Testis (tissue), 3 donors: ENCODE data around the gene GLT1D1. TPM values are rescaled to one million over a fixed set of nuclear protein-coding genes. Genes with fewer than 3 reads are reported as not detected.

ENCODE experiments used
- DNase-seq: peaks from one replicate; pipeline ENCODE4 v3.0.0-alpha.2; 2019
- H3K27ac ChIP-seq, 2 donors: fragments of 200-600 bp; sonication (generic); one replicate each; pipeline ENCODE4 v1.5.1; 2019
- H3K27me3 ChIP-seq: fragments of 200-600 bp; sonication (generic); one replicate; pipeline ENCODE4 v1.5.1; 2019
- H3K36me3 ChIP-seq: fragments of 200-600 bp; sonication (generic); one replicate; pipeline ENCODE4 v1.5.1; 2017; ENCODE audit warnings: low read depth; ENCODE audit errors: missing control alignments
- H3K4me1 ChIP-seq: fragments of 200-600 bp; sonication (generic); one replicate; pipeline ENCODE4 v1.5.1; 2019
- H3K4me3 ChIP-seq, 2 donors: fragments of 200-600 bp; sonication (generic); one replicate each; pipeline ENCODE4 v1.5.1; 2017 to 2019
- H3K9me3 ChIP-seq: fragments of 200-600 bp; sonication (generic); one replicate; pipeline ENCODE4 v1.5.1; 2017
- CTCF ChIP-seq, 3 experiments: fragments of 450-650 bp in 2 of 3; fragments of 200-600 bp in 1 of 3; sonication (generic) in 1 of 3; IDR thresholded peaks; one replicate each; pipeline ENCODE4 v1.5.1; 2016 to 2019; ENCODE audit warnings: antibody characterized with exemption in 3 of 3, mild to moderate bottlenecking in 2 of 3, moderate library complexity in 1 of 3
- POLR2A ChIP-seq: fragments of 450-650 bp; IDR thresholded peaks from one replicate; pipeline ENCODE4 v1.6.1; 2017; ENCODE audit warnings: antibody characterized with exemption, mild to moderate bottlenecking, moderate library complexity
- WGBS, 2 donors: methylation state at CpG; one replicate each; pipeline ENCODE4 v1.1.5; 2018; 5-methylcytosine and 5-hydroxymethylcytosine counted together
- intact Hi-C: fragments of 100-400 bp; cut with DNase I; formaldehyde crosslinking; loops from one replicate; pipeline ENCODE4 v1.15.1; 2023; ENCODE audit warnings: low total_unique reads
- polyA plus RNA-seq: library from polyadenylated mRNA; stranded (reverse); fragments of 350-450 nt; fragmentation: Illumina TruSeq; extraction: RNeasy Lipid Tissue Mini Kit (QIAGEN cat#74804); gene quantifications from one replicate; pipeline ENCODE4 v1.2.3, GENCODE V29; 2014; ENCODE audit warnings: low read depth, low replicate concordance; ENCODE audit not compliant: insufficient read depth
- total RNA-seq, 2 donors: library from RNA; depleted of rRNA; stranded (reverse); fragments of >200 nt; gene quantifications; one replicate each; pipeline ENCODE4 v1.2.3, GENCODE V29; 2016

The GLT1D1 gene
- total and polyA plus RNA-seq, 3 donors from 2014 or later, result 10.0 to 42.3 (median 18.0) TPM

- Histone ChIP-seq H3K27ac (no peak overlapping the region), H3K27me3 (no peaks in the 10 kb centered on the region), H3K36me3 (no peaks in the 10 kb centered on the region), H3K4me3 (no peak overlapping the region), H3K9me3 (no peaks in the 10 kb centered on the region), H3K4me1 (no peaks in the 10 kb centered on the region)
- no peak for DNase-seq
- 65 to 69% methylated on average over 5 of the region's 5 CpGs for WGBS, 2 donors
- TF ChIP-seq CTCF (IDR thresholded peaks at IDR 0.05) (no peak), POLR2A (no peak)
- intact Hi-C loops, result no loop called here
These were observed 156.8 kb downstream of the GLT1D1 start for GRCh38 chr12:129009833-129010622.

- no peak for TF ChIP-seq CTCF (IDR thresholded peaks at IDR 0.05)
- no peak for TF ChIP-seq POLR2A
- no peaks in the 10 kb centered on the region for H3K27me3 ChIP-seq
- WGBS, 2 donors, result 85 to 92% methylated on average over 7 of the region's 7 CpGs
- intact Hi-C loops, result no loop called here
- H3K36me3 ChIP-seq, result no peaks in the 10 kb centered on the region
- no peaks in the 10 kb centered on the region for H3K4me1 ChIP-seq
- H3K27ac ChIP-seq, result no peak overlapping the region
- DNase-seq, result no peak
- H3K4me3 ChIP-seq, result no peak overlapping the region
- H3K9me3 ChIP-seq, result no peaks in the 10 kb centered on the region
These were observed 162.9 kb downstream of the GLT1D1 start for GRCh38 chr12:129016159-129016558.

- no peaks in the 10 kb centered on the region for H3K36me3 ChIP-seq
- intact Hi-C loops, result no loop called here
- WGBS, 2 donors, result 59 to 86% methylated on average over 3 of the region's 3 CpGs
- no peaks in the 10 kb centered on the region for H3K27me3 ChIP-seq
- H3K9me3 ChIP-seq, result no peaks in the 10 kb centered on the region
- no peaks in the 10 kb centered on the region for H3K4me1 ChIP-seq
- TF ChIP-seq CTCF (IDR thresholded peaks at IDR 0.05) (no peak), POLR2A (no peak)
- no peak overlapping the region for H3K27ac ChIP-seq
- H3K4me3 ChIP-seq, result no peak overlapping the region
- DNase-seq, result no peak
These were observed 171.8 kb downstream of the GLT1D1 start for GRCh38 chr12:129025055-129025454.

GRCh38 chr12:129028844-129029243, 175.6 kb downstream of the GLT1D1 start:
- no peaks in the 10 kb centered on the region for H3K36me3 ChIP-seq
- H3K4me1 ChIP-seq, result no peaks in the 10 kb centered on the region
- intact Hi-C loops, result no loop called here
- H3K9me3 ChIP-seq, result no peaks in the 10 kb centered on the region
- DNase-seq, result no peak
- TF ChIP-seq POLR2A (no peak), CTCF (IDR thresholded peaks at IDR 0.05) (no peak)
- H3K27ac ChIP-seq, result no peak overlapping the region
- no peak overlapping the region for H3K4me3 ChIP-seq
- no peaks in the 10 kb centered on the region for H3K27me3 ChIP-seq
- WGBS, 2 donors, result 33 to 37% methylated on average over 16 of the region's 16 CpGs

Other genes with a start within 250 kb of the GLT1D1 start
- gene SLC15A4, start 29.5 kb upstream of the GLT1D1 start, total RNA-seq, result 10 to 100 TPM; 81.3 to 83.7 TPM
- gene SLC15A4, start 29.5 kb upstream of the GLT1D1 start, polyA plus RNA-seq, result 59.7 TPM